HEK293T (cell line): Measurements from ENCODE around the gene PDE6B.

Experiments used
- BHLHE40 ChIP-seq: fragments of 450-650 bp; IDR thresholded peaks from 2 replicates; pipeline ENCODE4 v1.6.1; 2016; ENCODE audit warnings: mild to moderate bottlenecking, moderate library complexity, borderline replicate concordance
- FOXA1 ChIP-seq: fragments of 450-650 bp; IDR thresholded peaks from 2 replicates; pipeline ENCODE4 v1.6.1; 2016; ENCODE audit warnings: mild to moderate bottlenecking
- FOXK2 ChIP-seq: fragments of 450-650 bp; IDR thresholded peaks from 2 replicates; pipeline ENCODE4 v1.6.1; 2016; ENCODE audit warnings: mild to moderate bottlenecking
- FOXM1 ChIP-seq: fragments of 450-650 bp; IDR thresholded peaks from 2 replicates; pipeline ENCODE4 v1.6.1; 2017; ENCODE audit warnings: mild to moderate bottlenecking, borderline replicate concordance
- L3MBTL2 ChIP-seq: fragments of 450-650 bp; conservative IDR thresholded peaks from 2 replicates; pipeline ENCODE4 v1.6.1; 2016; ENCODE audit warnings: mild to moderate bottlenecking
- SUZ12 ChIP-seq: fragments of 450-650 bp; IDR thresholded peaks from 2 replicates; pipeline ENCODE4 v1.6.1; 2016; ENCODE audit warnings: mild to moderate bottlenecking
- TARDBP ChIP-seq: fragments of 450-650 bp; IDR thresholded peaks from 2 replicates; pipeline ENCODE4 v1.6.1; 2016

DNA sequence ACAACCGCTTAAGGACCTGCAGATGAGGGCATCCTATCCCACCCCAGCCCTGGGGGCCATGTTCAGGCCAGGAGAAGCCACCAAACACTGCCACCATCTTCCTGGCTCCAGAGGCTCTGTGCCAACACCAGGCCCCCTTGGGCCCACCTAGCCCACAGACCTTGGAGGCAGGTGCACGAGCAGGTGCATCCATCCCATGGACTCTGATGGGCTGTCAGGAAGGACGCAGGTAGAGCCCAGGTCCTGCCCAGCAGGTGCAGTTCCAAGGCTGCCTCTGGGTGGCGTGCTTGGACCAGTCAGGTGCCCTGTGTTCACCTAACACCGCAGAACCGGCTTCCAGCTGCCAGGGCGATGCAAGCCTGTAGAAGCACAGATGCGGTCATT is 22.8 kb upstream of the PDE6B start:
- TF ChIP-seq FOXK2 (no peak), BHLHE40 (no peak), TARDBP (no peak), FOXA1 (no peak), SUZ12 (no peak), FOXM1 (no peak), L3MBTL2 (no peak)
